ENCODE measurements around the gene SOX15. TPM values are rescaled to one million over a fixed set of nuclear protein-coding genes. Genes with fewer than 3 reads are reported as not detected.

The SOX15 gene
- total and polyA plus RNA-seq, 2 of the 13 experiments (the other 11 are each of a cell fraction or from before 2014, with no cell fraction given) = 0.07 to 0.18 TPM

GRCh38 chr17:7583253-7584109 lies 6.4 kb downstream of the SOX15 start, which contains the start of gene MPDU1 (continued):
- TF ChIP-seq DBP (CRISPR knock-in tag; IDR thresholded peaks at IDR 0.05; ENCODE audit: not compliant biosample characterization) (peak; percentile 83), ZNF564 (CRISPR knock-in tag; IDR thresholded peaks at IDR 0.05) (peak; percentile 72; the same call in 1 of the 2 replicates), PCBP1 (IDR thresholded peaks at IDR 0.05; ENCODE audit: borderline replicate concordance, low read depth, low read length) (no peak), ZNF800 (CRISPR knock-in tag; IDR thresholded peaks at IDR 0.05) (no peak), THAP9 (CRISPR knock-in tag; IDR thresholded peaks at IDR 0.05; ENCODE audit: borderline replicate concordance) (peak; percentile 99), FOXP1 (IDR thresholded peaks at IDR 0.05) (no peak), FOXP1 (CRISPR knock-in tag; IDR thresholded peaks at IDR 0.05) (no peak), RARA (CRISPR knock-in tag; IDR thresholded peaks at IDR 0.05) (no peak; the same call in 1 of the 2 replicates), ZNF773 (CRISPR knock-in tag; IDR thresholded peaks at IDR 0.05; ENCODE audit: borderline replicate concordance) (0 out of 2 replicates have a peak, but pooled peaks have one; percentile 58), ZFP62 (CRISPR knock-in tag; IDR thresholded peaks at IDR 0.05) (no peak), ZNF619 (CRISPR knock-in tag; IDR thresholded peaks at IDR 0.05) (no peak), ZNF780A (CRISPR knock-in tag; IDR thresholded peaks at IDR 0.05) (no peak), FUBP1 (CRISPR knock-in tag; IDR thresholded peaks at IDR 0.05; ENCODE audit: borderline replicate concordance) (no peak), ZNF766 (CRISPR knock-in tag; IDR thresholded peaks at IDR 0.05; ENCODE audit: borderline replicate concordance) (peak; percentile 71; the same call in 1 of the 2 replicates), ZNF160 (CRISPR knock-in tag; IDR thresholded peaks at IDR 0.05) (no peak; the same call in none of the 2 replicates), SP2 (CRISPR knock-in tag; IDR thresholded peaks at IDR 0.05) (peak; percentile 50; the same call in 1 of the 2 replicates), GATAD1 (CRISPR knock-in tag; IDR thresholded peaks at IDR 0.05) (peak; percentile 95), MATR3 (CRISPR knock-in tag; IDR thresholded peaks at IDR 0.05) (no peak), ZFP1 (CRISPR knock-in tag; IDR thresholded peaks at IDR 0.05) (no peak), ATRX (CRISPR knock-in tag; IDR thresholded peaks at IDR 0.05; ENCODE audit: borderline replicate concordance) (no peak), ZNF530 (CRISPR knock-in tag; IDR thresholded peaks at IDR 0.05; ENCODE audit: low read depth) (no peak), GABPA (IDR thresholded peaks at IDR 0.05; ENCODE audit: low read depth, low read length) (peak; percentile 77), GABPA (CRISPR knock-in tag; IDR thresholded peaks at IDR 0.05; ENCODE audit: low read depth) (peak; percentile 97), KLF13 (CRISPR knock-in tag; IDR thresholded peaks at IDR 0.05) (no peak; the same call in 1 of the 2 replicates)

Measured in HepG2 (cell line).